IMR-90 (cell line): ENCODE results near the gene MARS1.
"Not testable (repeated sequence)": the region's sequence is repeated elsewhere in the genome, so short reads cannot be mapped to it uniquely, and the experiment has no call there.

Experiments used
- MAFK ChIP-seq: IDR thresholded peaks from 2 replicates; pipeline ENCODE4 v1.6.1; 2012; ENCODE audit warnings: low read depth, low read length, improper control_type of control experiment
- NFE2L2 ChIP-seq: fragments of 150-350 bp; IDR thresholded peaks from 2 replicates; pipeline ENCODE4 v1.6.1; 2016; ENCODE audit warnings: low read depth, mild to moderate bottlenecking, low read length
- TF ChIP-seq, protein P1 (sequence below): conservative IDR thresholded peaks from 2 replicates; pipeline ENCODE4 v1.5.1; 2012; ENCODE audit warnings: mild to moderate bottlenecking, low read depth, low read length, improper control_type of control experiment

DNA sequence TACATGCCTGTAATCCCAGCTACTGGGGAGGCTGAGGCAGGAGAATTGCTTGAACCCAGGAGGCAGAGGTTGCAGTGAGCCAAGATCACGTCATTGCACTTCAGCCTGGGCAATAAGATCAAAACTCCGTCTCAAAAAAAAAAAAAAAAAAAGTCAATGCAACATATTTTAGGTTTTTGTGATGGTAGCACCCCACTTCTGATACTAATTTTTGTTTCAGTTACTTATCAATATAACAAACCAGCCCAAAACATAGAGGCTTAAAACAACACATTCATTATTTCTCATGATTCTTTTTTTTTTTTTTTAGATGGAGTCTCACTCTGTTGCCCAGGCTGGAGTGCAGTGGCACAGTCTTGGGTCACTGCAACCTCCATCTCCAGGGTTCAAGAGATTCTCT is 46.5 kb upstream of the MARS1 start:
- TF ChIP-seq, protein P1, sequence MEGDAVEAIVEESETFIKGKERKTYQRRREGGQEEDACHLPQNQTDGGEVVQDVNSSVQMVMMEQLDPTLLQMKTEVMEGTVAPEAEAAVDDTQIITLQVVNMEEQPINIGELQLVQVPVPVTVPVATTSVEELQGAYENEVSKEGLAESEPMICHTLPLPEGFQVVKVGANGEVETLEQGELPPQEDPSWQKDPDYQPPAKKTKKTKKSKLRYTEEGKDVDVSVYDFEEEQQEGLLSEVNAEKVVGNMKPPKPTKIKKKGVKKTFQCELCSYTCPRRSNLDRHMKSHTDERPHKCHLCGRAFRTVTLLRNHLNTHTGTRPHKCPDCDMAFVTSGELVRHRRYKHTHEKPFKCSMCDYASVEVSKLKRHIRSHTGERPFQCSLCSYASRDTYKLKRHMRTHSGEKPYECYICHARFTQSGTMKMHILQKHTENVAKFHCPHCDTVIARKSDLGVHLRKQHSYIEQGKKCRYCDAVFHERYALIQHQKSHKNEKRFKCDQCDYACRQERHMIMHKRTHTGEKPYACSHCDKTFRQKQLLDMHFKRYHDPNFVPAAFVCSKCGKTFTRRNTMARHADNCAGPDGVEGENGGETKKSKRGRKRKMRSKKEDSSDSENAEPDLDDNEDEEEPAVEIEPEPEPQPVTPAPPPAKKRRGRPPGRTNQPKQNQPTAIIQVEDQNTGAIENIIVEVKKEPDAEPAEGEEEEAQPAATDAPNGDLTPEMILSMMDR, result not testable (repeated sequence)
- TF ChIP-seq NFE2L2, MAFK: not testable (repeated sequence)
